Progenitor cell of endocrine pancreas (in vitro differentiated cells): Measurements from ENCODE around the gene TLK1. TPM values are rescaled to one million over a fixed set of nuclear protein-coding genes. Genes with fewer than 3 reads are reported as not detected.

ENCODE experiments used
- DNase-seq: peaks from one replicate; pipeline ENCODE4 v3.0.0; 2021; ENCODE audit warnings: low spot score; ENCODE audit not compliant: unreplicated experiment
- H3K27ac Mint-ChIP-seq: 2 replicates; pipeline ENCODE4 v1.8.0; 2021; ENCODE audit warnings: mild to moderate bottlenecking, moderate library complexity, mixed read lengths
- H3K27me3 Mint-ChIP-seq: 2 replicates; pipeline ENCODE4 v1.8.0; 2021; ENCODE audit warnings: mixed read lengths
- H3K36me3 Mint-ChIP-seq: 2 replicates; pipeline ENCODE4 v1.8.0; 2022; ENCODE audit warnings: mixed read lengths; ENCODE audit not compliant: insufficient read depth
- H3K4me1 Mint-ChIP-seq: 2 replicates; pipeline ENCODE4 v1.8.0; 2021; ENCODE audit warnings: low read depth, mixed read lengths
- H3K4me3 Mint-ChIP-seq: 2 replicates; pipeline ENCODE4 v1.8.0; 2021; ENCODE audit warnings: low read depth, mild to moderate bottlenecking, moderate library complexity, mixed read lengths
- H3K9me3 Mint-ChIP-seq: 2 replicates; pipeline ENCODE4 v1.8.0; 2021; ENCODE audit warnings: low read depth, mixed read lengths
- CTCF ChIP-seq: fragments of 200-600 bp; sonication (generic); IDR thresholded peaks from one replicate; pipeline ENCODE4 v1.5.0; 2021; ENCODE audit warnings: antibody characterized with exemption, mild to moderate bottlenecking; ENCODE audit not compliant: unreplicated experiment
- total RNA-seq: library from RNA; stranded (reverse); gene quantifications from 2 replicates; pipeline ENCODE4 v1.2.1, GENCODE V29; 2021

TLK1 gene
- total RNA-seq, 1 donor from 2014 or later = 75.2 TPM

GRCh38 chr2:171201767-171202166 is 41.1 kb upstream of the TLK1 start:
- no peak for TF ChIP-seq CTCF
- Mint-ChIP-seq H3K9me3 (no peaks in the 10 kb centered on the region), H3K27ac (no peak overlapping the region), H3K36me3 (no peaks in the 10 kb centered on the region), H3K4me3 (no peak overlapping the region), H3K27me3 (no peaks in the 10 kb centered on the region), H3K4me1 (no peaks in the 10 kb centered on the region)
- no peak for DNase-seq

- DNase-seq = no peak
- no peaks in the 10 kb centered on the region for H3K27me3 Mint-ChIP-seq
- TF ChIP-seq CTCF = no peak
- no peaks in the 10 kb centered on the region for H3K36me3 Mint-ChIP-seq
- H3K9me3 Mint-ChIP-seq = no peaks in the 10 kb centered on the region
- no peaks in the 10 kb centered on the region for H3K4me1 Mint-ChIP-seq
- H3K27ac Mint-ChIP-seq = no peak overlapping the region
- H3K4me3 Mint-ChIP-seq = no peak overlapping the region
Measured at GRCh38 chr2:171201271-171201670, 40.6 kb upstream of the TLK1 start.

DNA sequence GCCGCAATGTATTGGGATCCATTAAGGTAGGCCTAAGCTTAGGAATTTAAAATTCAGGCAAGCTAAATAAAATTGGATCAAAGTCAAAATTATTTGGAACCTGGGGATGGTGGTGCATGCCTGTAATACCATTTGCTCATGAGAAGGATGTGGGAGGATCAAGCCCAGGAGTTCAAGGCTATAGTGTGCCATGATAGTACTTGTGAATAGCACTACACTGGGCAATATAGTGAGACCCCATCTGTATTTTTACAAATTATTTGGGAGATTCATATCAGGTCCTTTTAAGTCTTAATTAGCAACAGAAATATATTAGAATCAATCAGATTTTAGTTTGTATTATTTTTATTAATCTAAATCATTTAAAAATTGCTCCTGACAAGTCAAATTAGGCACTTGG is 39.8 kb upstream of the TLK1 start:
- H3K4me1 Mint-ChIP-seq = no peaks in the 10 kb centered on the region
- H3K36me3 Mint-ChIP-seq = no peaks in the 10 kb centered on the region
- DNase-seq = no peak
- no peak overlapping the region for H3K4me3 Mint-ChIP-seq
- TF ChIP-seq CTCF = no peak
- H3K27me3 Mint-ChIP-seq = no peaks in the 10 kb centered on the region
- H3K9me3 Mint-ChIP-seq = no peaks in the 10 kb centered on the region
- no peak overlapping the region for H3K27ac Mint-ChIP-seq

DNA sequence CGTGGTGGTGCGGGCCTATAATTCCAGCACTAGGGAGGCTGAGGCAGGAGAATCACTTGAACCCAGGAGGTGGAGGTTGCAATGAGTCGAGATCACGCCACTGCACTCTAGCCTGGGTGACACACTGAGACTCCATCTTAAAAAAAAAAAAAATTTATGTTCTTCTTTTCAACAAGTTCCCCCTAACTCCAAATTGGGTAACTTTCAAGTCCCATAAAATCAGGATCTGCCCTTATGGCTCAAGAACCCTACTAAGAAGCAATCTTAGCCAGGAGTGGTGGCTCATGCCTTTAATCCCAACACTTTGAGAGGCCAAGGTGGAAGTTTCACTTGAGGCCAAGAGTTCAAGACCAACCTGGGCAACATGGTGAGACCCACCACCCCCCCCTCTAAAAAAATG is 30.3 kb upstream of the TLK1 start:
- Mint-ChIP-seq H3K27me3 (no peaks in the 10 kb centered on the region), H3K4me3 (no peak overlapping the region), H3K9me3 (no peaks in the 10 kb centered on the region)

GRCh38 chr2:171187819-171188218 is 27.1 kb upstream of the TLK1 start:
- Mint-ChIP-seq H3K36me3 (no peaks in the 10 kb centered on the region), H3K4me3 (no peak overlapping the region), H3K4me1 (peaks cover 2% of the 10 kb centered on the region), H3K27ac (no peak overlapping the region), H3K9me3 (no peaks in the 10 kb centered on the region), H3K27me3 (no peaks in the 10 kb centered on the region)
- no peak for DNase-seq
- TF ChIP-seq CTCF = no peak

More for the DNA sequence above, 30.3 kb upstream of the TLK1 start:
- TF ChIP-seq CTCF = no peak
- Mint-ChIP-seq H3K4me1 (no peaks in the 10 kb centered on the region), H3K36me3 (no peaks in the 10 kb centered on the region), H3K27ac (no peak overlapping the region)
- no peak for DNase-seq
